ENCODE results near the gene RSBN1.
"Not testable (repeated sequence)": the region's sequence is repeated elsewhere in the genome, so short reads cannot be mapped to it uniquely, and the experiment has no call there.

RSBN1 gene

GRCh38 chr1:113780374-113781146, 31.7 kb downstream of the RSBN1 start:
- no peak for DNase-seq

GRCh38 chr1:113779542-113779941, 32.7 kb downstream of the RSBN1 start:
- DNase-seq, result no peak

- no peak for DNase-seq
Observed at GRCh38 chr1:113777561-113777960, 34.7 kb downstream of the RSBN1 start.

GRCh38 chr1:113770031-113770430, 42.2 kb downstream of the RSBN1 start:
- peak in 1 of 14 donors; percentile 74 for DNase-seq

- DNase-seq, result peak in 1 of 14 donors; percentile 77
Observed at GRCh38 chr1:113769601-113769970, 42.7 kb downstream of the RSBN1 start.

GRCh38 chr1:113768916-113769600, 43.2 kb downstream of the RSBN1 start:
- no peak for DNase-seq

- DNase-seq, result no peak
Observed at GRCh38 chr1:113765306-113766230, 46.7 kb downstream of the RSBN1 start.

- DNase-seq, result peak in 1 of 14 donors; percentile 88
Observed at GRCh38 chr1:113763661-113764060, 48.6 kb downstream of the RSBN1 start.

- no peak for DNase-seq
Observed at GRCh38 chr1:113761937-113762336, 50.3 kb downstream of the RSBN1 start.

- DNase-seq, result no peak
Observed at GRCh38 chr1:113760102-113761080, 51.9 kb downstream of the RSBN1 start.

- peak in 12 of 14 donors; percentile 59 to 81 (median 74) for DNase-seq
Observed at GRCh38 chr1:113759333-113760101, 52.8 kb downstream of the RSBN1 start, which contains the start of gene PHTF1. PHTF1 (minus strand) TSS chr1:113759486; CDS start chr1:113758703, 783 bp downstream.

- DNase-seq, result peak in 12 of 14 donors; percentile 37 to 86 (median 70)
Observed at GRCh38 chr1:113758631-113759332, 53.5 kb downstream of the RSBN1 start.

GRCh38 chr1:113756461-113756860, 55.8 kb downstream of the RSBN1 start:
- no peak for DNase-seq

- DNase-seq, result not testable (repeated sequence)
Observed at GRCh38 chr1:113753333-113753732, 58.9 kb downstream of the RSBN1 start.

GRCh38 chr1:113751516-113751915, 60.8 kb downstream of the RSBN1 start:
- no peak for DNase-seq

- no peak for DNase-seq
Observed at GRCh38 chr1:113751114-113751513, 61.2 kb downstream of the RSBN1 start.

GRCh38 chr1:113749402-113749801, 62.9 kb downstream of the RSBN1 start:
- no peak for DNase-seq

GRCh38 chr1:113747376-113747775, 64.9 kb downstream of the RSBN1 start:
- no peak for DNase-seq

GRCh38 chr1:113745425-113745824, 66.9 kb downstream of the RSBN1 start:
- DNase-seq, result no peak

GRCh38 chr1:113744114-113744513, 68.2 kb downstream of the RSBN1 start:
- DNase-seq, result no peak

Data from C1 segment of cervical spinal cord (tissue), 14 donors.